Kasumi-1 (cell line): Measurements from ENCODE around the gene DACH2.

ENCODE experiments used
- DNase-seq, 2 experiments: peaks; one replicate each; lab custom pipeline; 2025; lab: John Stamatoyannopoulos, UW

DACH2 gene

DNA sequence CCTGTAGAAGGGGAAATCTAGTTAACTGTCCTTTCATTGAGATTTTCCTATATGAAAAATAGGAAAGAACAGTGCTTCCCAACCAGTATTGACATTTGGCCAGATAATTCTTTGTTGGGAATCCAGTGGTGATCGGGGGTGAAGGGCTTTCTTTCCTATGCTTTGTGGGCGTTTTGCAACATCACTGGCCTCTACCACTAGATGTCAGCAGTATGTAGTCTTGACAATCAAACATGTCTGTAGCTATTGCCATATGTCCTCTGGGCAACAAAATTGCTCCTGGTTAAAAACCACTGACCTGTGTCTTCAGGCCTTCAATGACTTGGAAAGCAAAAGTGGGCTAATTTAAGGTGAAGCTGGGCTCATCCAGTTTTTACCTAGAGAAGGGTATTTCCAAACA lies 658.5 kb downstream of the DACH2 start:
- peak; percentile 3 to 18 for DNase-seq

DNA sequence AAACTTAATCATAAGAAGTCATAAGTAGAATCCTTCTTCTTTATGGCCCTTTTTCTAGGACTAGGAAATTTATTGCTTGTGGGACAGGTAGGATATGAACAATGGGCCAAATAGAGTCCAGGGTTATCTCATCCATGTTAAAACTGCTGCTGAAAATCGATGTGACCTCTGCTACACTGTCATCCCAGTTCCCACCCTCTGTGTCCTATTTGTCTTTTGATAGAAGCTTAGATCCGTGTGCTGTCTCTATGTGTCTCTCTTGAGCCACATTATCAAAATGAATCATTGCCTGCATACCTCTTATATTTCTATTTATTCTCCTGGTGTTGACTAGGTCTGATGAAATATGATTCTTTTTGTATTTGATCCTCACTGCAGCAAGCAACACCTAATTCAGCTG lies 661.4 kb downstream of the DACH2 start:
- DNase-seq: no peak

DNA sequence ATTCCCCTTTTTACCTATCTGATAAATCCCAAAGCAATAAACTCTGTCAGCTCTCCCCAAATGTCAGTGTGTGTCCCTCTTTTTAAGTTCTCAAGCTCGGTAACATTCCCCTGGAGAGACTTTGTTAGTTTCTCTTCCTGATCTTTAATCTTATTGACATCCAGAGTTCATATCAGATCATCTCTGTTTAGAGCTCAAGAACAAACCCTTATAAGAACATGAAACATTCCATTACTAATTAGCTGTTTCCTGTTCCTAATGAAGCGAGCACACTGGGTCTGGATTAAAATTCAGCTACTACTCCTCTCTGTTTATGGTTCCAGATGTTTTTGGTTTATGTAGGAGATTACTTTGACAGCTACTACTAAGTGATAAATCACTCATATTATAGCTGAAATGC lies 681.5 kb downstream of the DACH2 start:
- no peak for DNase-seq

GRCh38 chrX:86830685-86831084 lies 682.4 kb downstream of the DACH2 start:
- no peak for DNase-seq

DNA sequence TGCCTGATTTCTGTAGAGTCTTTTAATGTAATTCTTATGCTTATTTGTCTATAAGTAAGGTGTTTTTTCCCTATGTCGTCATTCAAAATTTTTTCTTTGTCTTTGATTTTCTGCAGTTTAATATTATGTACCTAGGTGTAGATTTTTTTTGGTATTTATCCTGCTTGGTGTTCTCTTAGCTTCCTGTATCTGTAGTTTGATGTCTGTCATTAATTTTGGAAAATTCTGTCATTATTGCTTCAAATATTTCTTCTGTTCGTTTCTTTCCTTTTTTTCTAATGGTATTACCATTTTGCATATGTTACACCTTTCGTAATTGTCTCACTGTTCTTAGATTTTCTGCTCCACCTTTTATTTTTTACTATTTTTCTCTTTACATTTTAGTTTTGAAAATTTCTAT lies 696.9 kb downstream of the DACH2 start:
- no peak for DNase-seq
